H9 (cell line): Measurements from ENCODE around the gene NCAM1. TPM values are rescaled to one million over a fixed set of nuclear protein-coding genes. Genes with fewer than 3 reads are reported as not detected.

Experiments used
- DNase-seq: peaks from one replicate; pipeline ENCODE4 v3.0.0-alpha.2; 2017
- H2AFZ ChIP-seq: one replicate; pipeline ENCODE4 v1.6.1; 2013; ENCODE audit warnings: mild to moderate bottlenecking, low read length, control low read depth, moderate library complexity
- H2AK5ac ChIP-seq: 2 replicates; pipeline ENCODE4 v1.6.1; 2013; ENCODE audit warnings: low read length, control low read depth, mixed read lengths; ENCODE audit not compliant: insufficient read length
- H2BK120ac ChIP-seq: one replicate; pipeline ENCODE4 v1.6.1; 2013; ENCODE audit warnings: low read depth, mild to moderate bottlenecking, low read length, control low read depth, inconsistent platforms; ENCODE audit not compliant: poor library complexity, severe bottlenecking
- H2BK12ac ChIP-seq: 2 replicates; pipeline ENCODE4 v1.6.1; 2013; ENCODE audit warnings: low read length, control low read depth, mixed read lengths, low read depth; ENCODE audit not compliant: insufficient read length
- H2BK15ac ChIP-seq: 2 replicates; pipeline ENCODE4 v1.6.1; 2013; ENCODE audit warnings: low read depth, low read length, control low read depth
- H2BK20ac ChIP-seq: one replicate; pipeline ENCODE4 v1.6.1; 2013; ENCODE audit warnings: low read depth, mild to moderate bottlenecking, low read length, control low read depth, inconsistent platforms; ENCODE audit not compliant: poor library complexity, severe bottlenecking
- H2BK5ac ChIP-seq: 2 replicates; pipeline ENCODE4 v1.6.1; 2013; ENCODE audit warnings: low read length, control low read depth, mixed read lengths; ENCODE audit not compliant: insufficient read length
- H3K14ac ChIP-seq: 2 replicates; pipeline ENCODE4 v1.6.1; 2013; ENCODE audit warnings: low read length, control low read depth; ENCODE audit not compliant: insufficient read depth
- H3K18ac ChIP-seq: 2 replicates; pipeline ENCODE4 v1.6.1; 2013; ENCODE audit warnings: low read depth, mild to moderate bottlenecking, mixed read lengths, low read length, control low read depth; ENCODE audit not compliant: insufficient read length
- H3K23ac ChIP-seq: 2 replicates; pipeline ENCODE4 v1.6.1; 2013; ENCODE audit warnings: low read length, control low read depth, mixed read lengths, low read depth; ENCODE audit not compliant: insufficient read length
- H3K23me2 ChIP-seq: 2 replicates; pipeline ENCODE4 v1.6.1; 2013; ENCODE audit warnings: low read depth, mild to moderate bottlenecking, mixed read lengths, low read length, control low read depth; ENCODE audit not compliant: insufficient read length, poor library complexity, severe bottlenecking
- H3K27ac ChIP-seq: 2 replicates; pipeline ENCODE4 v1.5.1; 2013; ENCODE audit warnings: low read length, control low read depth, mixed read lengths, low read depth; ENCODE audit not compliant: insufficient read length
- H3K27me3 ChIP-seq: 2 replicates; pipeline ENCODE4 v1.6.1; 2013; ENCODE audit warnings: low read length, control low read depth, inconsistent platforms; ENCODE audit not compliant: insufficient read depth
- H3K4ac ChIP-seq: 2 replicates; pipeline ENCODE4 v1.6.1; 2013; ENCODE audit warnings: low read depth, mild to moderate bottlenecking, control low read depth, inconsistent platforms, low read length, moderate library complexity
- H3K4me1 ChIP-seq: 2 replicates; pipeline ENCODE4 v1.6.1; 2013; ENCODE audit warnings: low read length, control low read depth, inconsistent platforms; ENCODE audit not compliant: insufficient read depth
- H3K4me2 ChIP-seq: 2 replicates; pipeline ENCODE4 v1.6.1; 2013; ENCODE audit warnings: low read length, control low read depth, mixed read lengths; ENCODE audit not compliant: insufficient read length, insufficient read depth
- H3K56ac ChIP-seq: 2 replicates; pipeline ENCODE4 v1.6.1; 2013; ENCODE audit warnings: low read depth, mild to moderate bottlenecking, mixed read lengths, low read length, control low read depth; ENCODE audit not compliant: insufficient read length
- H3K79me1 ChIP-seq: 2 replicates; pipeline ENCODE4 v1.6.1; 2013; ENCODE audit warnings: low read depth, mild to moderate bottlenecking, moderate library complexity, low read length, control low read depth, inconsistent platforms; ENCODE audit not compliant: insufficient read depth, poor library complexity, severe bottlenecking
- H3K79me2 ChIP-seq: 2 replicates; pipeline ENCODE4 v1.6.1; 2013; ENCODE audit warnings: low read length, control low read depth, inconsistent platforms; ENCODE audit not compliant: insufficient read depth
- H3K9ac ChIP-seq: 2 replicates; pipeline ENCODE4 v1.6.1; 2013; ENCODE audit warnings: low read length, control low read depth, mixed read lengths; ENCODE audit not compliant: insufficient read length; ENCODE audit errors: extremely low read depth
- H3K9me3 ChIP-seq: one replicate; pipeline ENCODE4 v1.6.1; 2013; ENCODE audit warnings: low read depth, low read length, inconsistent platforms; ENCODE audit not compliant: control insufficient read depth
- H3T11ph ChIP-seq: one replicate; pipeline ENCODE4 v1.6.1; 2013; ENCODE audit warnings: mild to moderate bottlenecking, low read length, control low read depth, inconsistent platforms
- H4K20me1 ChIP-seq: one replicate; pipeline ENCODE4 v1.6.1; 2013; ENCODE audit not compliant: control insufficient read depth, insufficient read length, insufficient read depth
- H4K5ac ChIP-seq: 2 replicates; pipeline ENCODE4 v1.6.1; 2013; ENCODE audit warnings: low read depth, mild to moderate bottlenecking, mixed read lengths, low read length, control low read depth; ENCODE audit not compliant: insufficient read length
- H4K8ac ChIP-seq: replicated peaks from 2 replicates; pipeline ENCODE4 v1.6.1; 2013; ENCODE audit warnings: low read length, control low read depth, mixed read lengths, low read depth; ENCODE audit not compliant: insufficient read length
- H4K91ac ChIP-seq: 2 replicates; pipeline ENCODE4 v1.6.1; 2013; ENCODE audit warnings: low read depth, mild to moderate bottlenecking, moderate library complexity, mixed read lengths, low read length, control low read depth; ENCODE audit not compliant: insufficient read length
- H3K27ac Mint-ChIP-seq, 3 experiments: 2 replicates in 2 of 3; 3 replicates in 1 of 3; pipeline ENCODE4 v1.8.0; 2020 to 2021; ENCODE audit warnings: mixed read lengths in 3 of 3, mild to moderate bottlenecking in 1 of 3, moderate library complexity in 1 of 3
- H3K27me3 Mint-ChIP-seq: 2 replicates; pipeline ENCODE4 v1.8.0; 2021; ENCODE audit warnings: low read depth, mild to moderate bottlenecking, moderate library complexity, mixed read lengths
- H3K36me3 Mint-ChIP-seq, 3 experiments: 2 replicates in 2 of 3; 3 replicates in 1 of 3; pipeline ENCODE4 v1.8.0; 2020 to 2021; ENCODE audit warnings: low read depth in 3 of 3, mixed read lengths in 3 of 3; ENCODE audit not compliant: insufficient read depth in 1 of 3
- H3K4me1 Mint-ChIP-seq, 2 experiments: 2 replicates each; pipeline ENCODE4 v1.8.0; 2020; ENCODE audit warnings: mixed read lengths in 2 of 2
- H3K4me3 Mint-ChIP-seq, 2 experiments: 2 replicates in 1 of 2; 3 replicates in 1 of 2; pipeline ENCODE4 v1.8.0; 2020 to 2021; ENCODE audit warnings: mild to moderate bottlenecking in 2 of 2, mixed read lengths in 2 of 2, moderate library complexity in 1 of 2
- H3K9me3 Mint-ChIP-seq, 2 experiments: 2 replicates in 1 of 2; 3 replicates in 1 of 2; pipeline ENCODE4 v1.8.0; 2020; ENCODE audit warnings: mild to moderate bottlenecking in 2 of 2, mixed read lengths in 2 of 2, moderate library complexity in 1 of 2
- WGBS: extraction: QIAGEN DNeasy Blood & Tissue Kit; methylation state at CpG from one replicate; pipeline ENCODE4 v1.1.7; 2013; ENCODE audit warnings: missing lambda C conversion rate, low lambda C conversion rate, mixed read lengths; ENCODE audit not compliant: insufficient read length; ENCODE audit errors: extremely low coverage; 5-methylcytosine and 5-hydroxymethylcytosine counted together
- total RNA-seq: library from RNA; stranded (reverse); gene quantifications from 2 replicates; pipeline ENCODE4 v1.2.1, GENCODE V29; 2021
- TF ChIP-seq, protein P1 (sequence below): fragments of 200-600 bp; sonication (generic); conservative IDR thresholded peaks from 3 replicates; pipeline ENCODE4 v1.8.0; 2021; ENCODE audit warnings: antibody characterized with exemption, mild to moderate bottlenecking

Gene NCAM1
- total RNA-seq, 1 experiment from 2014 or later: 2.5 TPM

DNA sequence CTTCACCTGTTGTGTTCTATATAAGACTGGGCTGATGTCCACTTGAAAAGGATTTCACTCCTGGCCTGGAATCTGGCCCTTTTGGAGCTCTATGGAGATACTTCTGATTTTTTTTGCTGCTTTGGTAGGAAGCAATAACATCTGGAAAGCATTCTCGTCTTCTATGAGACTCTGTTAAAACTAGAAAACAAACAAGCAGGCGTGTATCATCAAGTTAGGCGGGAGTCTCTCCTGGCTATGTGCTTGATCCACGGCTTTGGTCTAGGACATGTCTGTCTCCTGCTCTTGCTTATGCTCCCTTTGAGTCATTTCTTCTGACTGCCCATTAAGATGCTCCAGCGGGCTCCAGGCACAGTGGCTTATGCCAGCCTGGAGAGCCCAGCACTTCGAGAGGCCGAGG is 231.8 kb downstream of the NCAM1 start:
- Histone ChIP-seq H3K14ac (0 out of 2 replicates have a peak overlapping the region, but pooled peaks have one; percentile 50), H2AK5ac (no peak overlapping the region), H3K56ac (no peak overlapping the region), H3K18ac (no peak overlapping the region), H2BK15ac (no peak overlapping the region), H3K79me1 (no peaks in the 10 kb centered on the region), H3K9me3 (no peaks in the 10 kb centered on the region), H3K9ac (no peak overlapping the region), H2AFZ (no peak overlapping the region), H3T11ph (no peak overlapping the region), H3K4me2 (no peak overlapping the region), H3K79me2 (no peaks in the 10 kb centered on the region), H2BK20ac (no peak overlapping the region), H4K20me1 (no peaks in the 10 kb centered on the region), H3K27me3 (0 out of 2 replicates have a peak, but pooled peaks cover 2% of the 10 kb centered on the region), H4K5ac (no peak overlapping the region), H4K91ac (no peak overlapping the region), H3K27ac (no peak overlapping the region), H4K8ac (no peak overlapping the region), H2BK5ac (no peak overlapping the region), H3K23me2 (no peaks in the 10 kb centered on the region), H2BK12ac (no peak overlapping the region), H3K4ac (no peak overlapping the region), H2BK120ac (no peak overlapping the region), H3K4me1 (peaks cover 5% of the 10 kb centered on the region; the same call in 1 of the 2 replicates), H3K23ac (no peak overlapping the region)
- Mint-ChIP-seq H3K27ac (no peak overlapping the region), H3K4me1 (peaks cover 12 to 14% of the 10 kb centered on the region in 2 experiments), H3K36me3 (no peaks in the 10 kb centered on the region), H3K9me3 (no peaks in the 10 kb centered on the region), H3K4me3 (no peak overlapping the region), H3K27me3 (no peaks in the 10 kb centered on the region)
- TF ChIP-seq, protein P1, sequence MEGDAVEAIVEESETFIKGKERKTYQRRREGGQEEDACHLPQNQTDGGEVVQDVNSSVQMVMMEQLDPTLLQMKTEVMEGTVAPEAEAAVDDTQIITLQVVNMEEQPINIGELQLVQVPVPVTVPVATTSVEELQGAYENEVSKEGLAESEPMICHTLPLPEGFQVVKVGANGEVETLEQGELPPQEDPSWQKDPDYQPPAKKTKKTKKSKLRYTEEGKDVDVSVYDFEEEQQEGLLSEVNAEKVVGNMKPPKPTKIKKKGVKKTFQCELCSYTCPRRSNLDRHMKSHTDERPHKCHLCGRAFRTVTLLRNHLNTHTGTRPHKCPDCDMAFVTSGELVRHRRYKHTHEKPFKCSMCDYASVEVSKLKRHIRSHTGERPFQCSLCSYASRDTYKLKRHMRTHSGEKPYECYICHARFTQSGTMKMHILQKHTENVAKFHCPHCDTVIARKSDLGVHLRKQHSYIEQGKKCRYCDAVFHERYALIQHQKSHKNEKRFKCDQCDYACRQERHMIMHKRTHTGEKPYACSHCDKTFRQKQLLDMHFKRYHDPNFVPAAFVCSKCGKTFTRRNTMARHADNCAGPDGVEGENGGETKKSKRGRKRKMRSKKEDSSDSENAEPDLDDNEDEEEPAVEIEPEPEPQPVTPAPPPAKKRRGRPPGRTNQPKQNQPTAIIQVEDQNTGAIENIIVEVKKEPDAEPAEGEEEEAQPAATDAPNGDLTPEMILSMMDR: no peak
- DNase-seq: no peak
- WGBS: no CpG with 5 or more reads among the region's 7 CpGs
